GM21360 (cell line): ENCODE measurements around the gene FTO.

Experiments used
- ATAC-seq: cut with Tn5 transposase; IDR thresholded peaks from one replicate; pipeline ENCODE4 v1.9.1; 2021; ENCODE audit warnings: mild to moderate bottlenecking, moderate library complexity; ENCODE audit not compliant: unreplicated experiment

The FTO gene

GRCh38 chr16:54066451-54067105, 362.6 kb downstream of the FTO start:
- ATAC-seq: no peak

GRCh38 chr16:54067322-54068065, 363.5 kb downstream of the FTO start:
- ATAC-seq: no peak

GRCh38 chr16:54068212-54068611, 364.3 kb downstream of the FTO start:
- no peak for ATAC-seq

- ATAC-seq: no peak
Measured at GRCh38 chr16:54069601-54070239, 365.8 kb downstream of the FTO start.

- no peak for ATAC-seq
Measured at GRCh38 chr16:54070789-54071343, 366.9 kb downstream of the FTO start.

- no peak for ATAC-seq
Measured at GRCh38 chr16:54071514-54071913, 367.6 kb downstream of the FTO start.

GRCh38 chr16:54072237-54072636, 368.3 kb downstream of the FTO start:
- ATAC-seq: no peak

GRCh38 chr16:54073356-54073755, 369.4 kb downstream of the FTO start:
- ATAC-seq: no peak

GRCh38 chr16:54075446-54075845, 371.5 kb downstream of the FTO start:
- no peak for ATAC-seq

GRCh38 chr16:54076006-54076504, 372.1 kb downstream of the FTO start:
- ATAC-seq: no peak

- no peak for ATAC-seq
Measured at GRCh38 chr16:54077050-54077821, 373.3 kb downstream of the FTO start.

GRCh38 chr16:54080524-54081008, 376.6 kb downstream of the FTO start:
- no peak for ATAC-seq

GRCh38 chr16:54086791-54087190, 382.8 kb downstream of the FTO start:
- no peak for ATAC-seq

GRCh38 chr16:54090602-54091001, 386.6 kb downstream of the FTO start:
- ATAC-seq: no peak

- no peak for ATAC-seq
Measured at GRCh38 chr16:54093281-54093680, 389.3 kb downstream of the FTO start.

GRCh38 chr16:54094641-54095040, 390.7 kb downstream of the FTO start:
- ATAC-seq: no peak

- no peak for ATAC-seq
Measured at GRCh38 chr16:54096607-54097006, 392.7 kb downstream of the FTO start.

- ATAC-seq: no peak
Measured at GRCh38 chr16:54097774-54098173, 393.8 kb downstream of the FTO start.

GRCh38 chr16:54098247-54098646, 394.3 kb downstream of the FTO start:
- no peak for ATAC-seq

GRCh38 chr16:54099627-54100026, 395.7 kb downstream of the FTO start:
- ATAC-seq: no peak
